Endodermal cell (in vitro differentiated cells): ENCODE results near the gene TMEM108. TPM values are rescaled to one million over a fixed set of nuclear protein-coding genes. Genes with fewer than 3 reads are reported as not detected.
A peak's percentile ranks its signal among the peaks of the same experiment; 100 is the strongest.

Experiments used
- DNase-seq: peaks from one replicate; pipeline ENCODE4 v3.0.0-alpha.2; 2017
- H3K27ac ChIP-seq: 2 replicates; pipeline ENCODE4 v1.5.1; 2013; ENCODE audit warnings: mild to moderate bottlenecking, low read depth, low read length, moderate library complexity
- H3K27me3 ChIP-seq: 2 replicates; pipeline ENCODE4 v1.6.1; 2013; ENCODE audit warnings: mild to moderate bottlenecking, low read length, moderate library complexity; ENCODE audit not compliant: insufficient read depth, control insufficient read depth, poor library complexity, severe bottlenecking
- H3K36me3 ChIP-seq: 2 replicates; pipeline ENCODE4 v1.7.0; 2013; ENCODE audit warnings: mild to moderate bottlenecking, low read length, moderate library complexity; ENCODE audit not compliant: control insufficient read depth, insufficient read depth
- H3K4me1 ChIP-seq: one replicate; pipeline ENCODE4 v1.7.0; 2013; ENCODE audit warnings: low read length; ENCODE audit not compliant: control insufficient read depth, insufficient read depth
- H3K4me3 ChIP-seq: 2 replicates; pipeline ENCODE4 v1.5.1; 2013; ENCODE audit warnings: mild to moderate bottlenecking, low read length, moderate library complexity
- H3K9ac ChIP-seq: 2 replicates; pipeline ENCODE4 v1.6.1; 2013; ENCODE audit warnings: mild to moderate bottlenecking, low read length, moderate library complexity; ENCODE audit not compliant: poor library complexity, severe bottlenecking; ENCODE audit errors: extremely low read depth
- H3K9me3 ChIP-seq: 2 replicates; pipeline ENCODE4 v1.6.1; 2013; ENCODE audit warnings: mild to moderate bottlenecking, low read length, moderate library complexity; ENCODE audit not compliant: control insufficient read depth
- H3K27ac Mint-ChIP-seq: 2 replicates; pipeline ENCODE4 v1.8.0; 2020; ENCODE audit warnings: mixed read lengths
- H3K27me3 Mint-ChIP-seq: 2 replicates; pipeline ENCODE4 v1.8.0; 2021; ENCODE audit warnings: mild to moderate bottlenecking, mixed read lengths; ENCODE audit not compliant: insufficient read depth
- H3K36me3 Mint-ChIP-seq: 2 replicates; pipeline ENCODE4 v1.8.0; 2020; ENCODE audit warnings: low read depth, mixed read lengths
- H3K4me1 Mint-ChIP-seq: 2 replicates; pipeline ENCODE4 v1.8.0; 2020; ENCODE audit warnings: mixed read lengths
- H3K4me3 Mint-ChIP-seq: 2 replicates; pipeline ENCODE4 v1.8.0; 2020; ENCODE audit warnings: mild to moderate bottlenecking, moderate library complexity, mixed read lengths
- H3K9me3 Mint-ChIP-seq: 2 replicates; pipeline ENCODE4 v1.8.0; 2020; ENCODE audit warnings: mild to moderate bottlenecking, mixed read lengths
- WGBS, 2 experiments: methylation state at CpG; one replicate each; pipeline versions ENCODE4 v1.1.5 to v1.1.7; 2013; ENCODE audit warnings: missing lambda C conversion rate in 2 of 2, mixed read lengths in 1 of 2; ENCODE audit not compliant: insufficient coverage in 1 of 2, insufficient read length in 1 of 2; 5-methylcytosine and 5-hydroxymethylcytosine counted together
- total RNA-seq, 2 donors: library from RNA; stranded (reverse); fragmentation: NEBNext Ultra II Directional in 1 of 2; extraction: Animal tissue kit (Norgen Biotek cat#: 25700) in 1 of 2; gene quantifications; 2 replicates in 1 of 2; 3 replicates in 1 of 2; pipeline ENCODE4 v1.2.1, GENCODE V29; 2021
- TF ChIP-seq, protein P1 (sequence below): fragments of 200-600 bp; sonication (generic); conservative IDR thresholded peaks from 2 replicates; pipeline ENCODE4 v1.5.0; 2021; ENCODE audit warnings: antibody characterized with exemption, mild to moderate bottlenecking

The TMEM108 gene
- total RNA-seq, 2 donors from 2014 or later = 4.8 to 7.9 TPM

DNA sequence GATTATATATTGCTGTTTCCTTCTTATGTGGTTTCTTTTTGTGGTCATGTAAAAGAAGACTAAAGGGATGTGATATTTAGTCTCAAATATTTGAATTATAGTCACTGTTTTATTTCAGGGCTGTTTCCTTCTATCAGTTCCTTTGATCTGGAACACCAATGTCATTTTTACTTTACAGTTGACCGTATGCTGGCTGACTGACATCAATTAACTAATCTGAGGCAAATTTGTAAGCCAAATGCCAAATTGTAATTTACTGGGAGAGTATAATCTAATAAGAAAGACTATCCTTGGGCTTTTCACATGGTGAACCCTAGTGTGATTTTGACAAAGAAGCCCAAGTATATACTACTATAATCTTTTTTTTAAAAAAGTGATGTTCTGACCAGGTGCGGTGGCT, 87.6 kb downstream of the TMEM108 start:
- no peak overlapping the region for H3K9ac ChIP-seq
- no peaks in the 10 kb centered on the region for H3K4me1 ChIP-seq
- H3K27me3 ChIP-seq = no peaks in the 10 kb centered on the region
- H3K9me3 ChIP-seq = no peaks in the 10 kb centered on the region
- H3K4me3 Mint-ChIP-seq = no peak overlapping the region
- H3K27ac ChIP-seq = no peak overlapping the region
- no peak for DNase-seq
- WGBS, 2 experiments = 91 to 100% methylated on average over 1 to 2 of the region's 2 CpGs
- H3K36me3 ChIP-seq = no peaks in the 10 kb centered on the region
- peaks cover 6% of the 10 kb centered on the region for H3K4me1 Mint-ChIP-seq
- H3K9me3 Mint-ChIP-seq = peaks cover 1% of the 10 kb centered on the region
- H3K4me3 ChIP-seq = no peak overlapping the region
- peaks cover 2% of the 10 kb centered on the region for H3K36me3 Mint-ChIP-seq
- TF ChIP-seq, protein P1, sequence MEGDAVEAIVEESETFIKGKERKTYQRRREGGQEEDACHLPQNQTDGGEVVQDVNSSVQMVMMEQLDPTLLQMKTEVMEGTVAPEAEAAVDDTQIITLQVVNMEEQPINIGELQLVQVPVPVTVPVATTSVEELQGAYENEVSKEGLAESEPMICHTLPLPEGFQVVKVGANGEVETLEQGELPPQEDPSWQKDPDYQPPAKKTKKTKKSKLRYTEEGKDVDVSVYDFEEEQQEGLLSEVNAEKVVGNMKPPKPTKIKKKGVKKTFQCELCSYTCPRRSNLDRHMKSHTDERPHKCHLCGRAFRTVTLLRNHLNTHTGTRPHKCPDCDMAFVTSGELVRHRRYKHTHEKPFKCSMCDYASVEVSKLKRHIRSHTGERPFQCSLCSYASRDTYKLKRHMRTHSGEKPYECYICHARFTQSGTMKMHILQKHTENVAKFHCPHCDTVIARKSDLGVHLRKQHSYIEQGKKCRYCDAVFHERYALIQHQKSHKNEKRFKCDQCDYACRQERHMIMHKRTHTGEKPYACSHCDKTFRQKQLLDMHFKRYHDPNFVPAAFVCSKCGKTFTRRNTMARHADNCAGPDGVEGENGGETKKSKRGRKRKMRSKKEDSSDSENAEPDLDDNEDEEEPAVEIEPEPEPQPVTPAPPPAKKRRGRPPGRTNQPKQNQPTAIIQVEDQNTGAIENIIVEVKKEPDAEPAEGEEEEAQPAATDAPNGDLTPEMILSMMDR = no peak
- no peaks in the 10 kb centered on the region for H3K27me3 Mint-ChIP-seq
- no peak overlapping the region for H3K27ac Mint-ChIP-seq

DNA sequence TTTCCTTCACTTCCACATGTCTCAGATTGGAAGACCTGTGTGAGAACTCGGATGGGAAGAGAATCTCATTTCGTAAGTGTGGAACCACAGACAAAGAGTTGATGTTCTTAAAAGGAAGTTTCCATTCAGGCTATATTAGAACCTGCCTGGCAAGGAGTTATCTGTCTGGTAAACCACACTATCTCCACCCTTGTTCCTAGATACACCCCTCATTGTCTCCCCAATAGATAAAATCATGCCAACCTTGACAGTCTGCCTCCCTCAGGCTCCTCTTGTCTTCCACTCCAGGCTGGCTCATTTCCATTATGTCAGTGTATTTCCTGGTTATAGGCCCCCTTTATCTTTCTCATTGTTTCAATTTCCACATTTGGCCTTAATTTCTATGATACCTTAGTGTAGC, 89.2 kb downstream of the TMEM108 start:
- no peaks in the 10 kb centered on the region for H3K36me3 ChIP-seq
- peaks cover 2% of the 10 kb centered on the region for H3K4me1 Mint-ChIP-seq
- H3K27ac Mint-ChIP-seq = no peak overlapping the region
- no peak overlapping the region for H3K9ac ChIP-seq
- peaks cover 2% of the 10 kb centered on the region for H3K36me3 Mint-ChIP-seq
- no peaks in the 10 kb centered on the region for H3K27me3 Mint-ChIP-seq
- H3K4me3 Mint-ChIP-seq = no peak overlapping the region
- H3K27me3 ChIP-seq = no peaks in the 10 kb centered on the region
- H3K9me3 ChIP-seq = no peaks in the 10 kb centered on the region
- TF ChIP-seq, protein P1 = no peak
- no peak overlapping the region for H3K27ac ChIP-seq
- H3K9me3 Mint-ChIP-seq = peaks cover 1% of the 10 kb centered on the region
- DNase-seq = no peak
- 83 to 100% methylated on average over 1 to 2 of the region's 2 CpGs for WGBS, 2 experiments
- H3K4me1 ChIP-seq = no peaks in the 10 kb centered on the region
- no peak overlapping the region for H3K4me3 ChIP-seq

DNA sequence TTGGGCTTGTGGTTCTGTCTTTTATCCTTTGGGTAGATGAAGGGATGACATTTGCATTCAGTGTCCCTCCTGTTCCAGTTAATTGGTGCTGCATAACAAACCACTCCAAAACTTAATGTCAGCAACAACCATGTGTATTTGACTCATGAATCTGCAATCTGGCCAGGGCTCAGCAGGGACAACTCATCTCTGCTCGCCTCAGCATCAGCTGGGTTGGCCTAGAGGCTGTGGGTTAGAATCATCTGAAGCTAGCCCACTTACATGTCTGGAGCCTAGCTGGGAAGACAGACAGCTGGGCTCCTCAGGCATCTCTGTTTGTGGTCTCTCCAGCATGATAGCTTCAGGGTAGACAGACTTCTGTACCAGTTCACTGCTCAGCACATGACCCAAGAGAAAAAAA, 92.0 kb downstream of the TMEM108 start:
- H3K9ac ChIP-seq = no peak overlapping the region
- H3K4me3 ChIP-seq = no peak overlapping the region
- Mint-ChIP-seq H3K27me3 (no peaks in the 10 kb centered on the region), H3K36me3 (peaks cover 2% of the 10 kb centered on the region), H3K4me1 (peaks cover 5% of the 10 kb centered on the region), H3K4me3 (no peak overlapping the region), H3K27ac (peak overlapping the region; percentile 61), H3K9me3 (peaks cover 1% of the 10 kb centered on the region)
- DNase-seq = no peak
- TF ChIP-seq, protein P1 = no peak
- H3K36me3 ChIP-seq = no peaks in the 10 kb centered on the region
- 75 to 89% methylated on average over 1 of the region's 1 CpG for WGBS, 2 experiments
- H3K27ac ChIP-seq = no peak overlapping the region
- no peaks in the 10 kb centered on the region for H3K4me1 ChIP-seq
- H3K27me3 ChIP-seq = no peaks in the 10 kb centered on the region
- no peaks in the 10 kb centered on the region for H3K9me3 ChIP-seq
